HepG2 (cell line): Measurements from ENCODE around the gene MYO18A. TPM values are rescaled to one million over a fixed set of nuclear protein-coding genes. Genes with fewer than 3 reads are reported as not detected.

Experiments
- ATAC-seq: fragments of 200-7000 bp; cut with Tn5 transposase; 3 replicates; pipeline ENCODE4 v1.9.1; 2020; ENCODE audit warnings: mild to moderate bottlenecking, moderate library complexity
- BruUV-seq: library from RNA; stranded (reverse); fragments of 400-500 nt; replicated peaks from 2 replicates; lab custom pipeline; 2021; lab: Mats Ljungman, UMichigan
- CTCF ChIA-PET: fragments of 300-600 bp; formaldehyde crosslinking; extraction: SDS; loops from one replicate; lab custom pipeline; 2021; ENCODE audit warnings: low total read pairs, inconsistent platforms, low intra/inter-chr PET ratio; lab: Yijun Ruan, JAX
- POLR2A ChIA-PET: fragments of 350-600 bp; sonication (Branson Sonifier 250); formaldehyde crosslinking; loops from one replicate; lab custom pipeline; 2020; ENCODE audit warnings: antibody characterized with exemption, inconsistent platforms; lab: Yijun Ruan, JAX
- DNase-seq: peaks from one replicate; pipeline ENCODE4 v3.0.0-alpha.2; 2015; ENCODE audit warnings: low spot score
- FAIRE-seq: peaks from 3 replicates; lab custom pipeline; 2011; peaks lifted over from hg19 to GRCh38; lab: Jason Lieb, UNC
- H2AFZ ChIP-seq: one replicate; pipeline ENCODE4 v1.6.1; 2011; ENCODE audit warnings: low read length, inconsistent platforms
- H3K27ac ChIP-seq: fragments of 300-600 bp; 3 replicates; pipeline ENCODE4 v1.8.0; 2011; ENCODE audit warnings: mixed run types, mild to moderate bottlenecking, mixed read lengths, low read length, inconsistent platforms; ENCODE audit not compliant: insufficient read depth; ENCODE audit errors: extremely low read length
- H3K27me3 ChIP-seq, 2 experiments: fragments of 200-600 bp in 1 of 2; 2 replicates in 1 of 2; 3 replicates in 1 of 2; pipeline versions ENCODE4 v1.6.0 to v1.8.0; 2011; ENCODE audit warnings: low read length in 2 of 2, mild to moderate bottlenecking in 2 of 2, moderate library complexity in 2 of 2, inconsistent platforms in 1 of 2; ENCODE audit not compliant: insufficient read depth in 2 of 2, control insufficient read depth in 1 of 2
- H3K36me3 ChIP-seq, 2 experiments: fragments of 200-600 bp in 1 of 2; replicated peaks in 1 of 2; 2 replicates in 1 of 2; 3 replicates in 1 of 2; pipeline versions ENCODE4 v1.5.1 to v1.8.0; 2011; ENCODE audit warnings: low read length in 2 of 2, inconsistent platforms in 1 of 2; ENCODE audit not compliant: insufficient read depth in 2 of 2, control insufficient read depth in 1 of 2
- H3K4me1 ChIP-seq: 2 replicates; pipeline ENCODE4 v1.5.1; 2012; ENCODE audit warnings: low read length, inconsistent platforms; ENCODE audit not compliant: insufficient read depth
- H3K4me2 ChIP-seq: 2 replicates; pipeline ENCODE4 v1.6.0; 2011; ENCODE audit warnings: low read depth, low read length, inconsistent platforms
- H3K4me3 ChIP-seq, 3 experiments: fragments of 200-600 bp in 1 of 3; sonication (generic), shearing (Covaris generic) in 1 of 3; replicated peaks in 1 of 3; 2 replicates each; pipeline ENCODE4 v1.5.1; 2011 to 2016; ENCODE audit warnings: low read length in 3 of 3, inconsistent platforms in 2 of 3, low read depth in 2 of 3, mild to moderate bottlenecking in 2 of 3, control low read depth in 1 of 3, mixed read lengths in 1 of 3; ENCODE audit not compliant: insufficient read depth in 1 of 3
- H3K79me2 ChIP-seq: one replicate; pipeline ENCODE4 v1.6.1; 2011; ENCODE audit warnings: low read length, inconsistent platforms; ENCODE audit not compliant: insufficient read depth
- H3K9ac ChIP-seq: 2 replicates; pipeline ENCODE4 v1.6.0; 2011; ENCODE audit warnings: mild to moderate bottlenecking, low read depth, low read length, inconsistent platforms; ENCODE audit not compliant: insufficient read depth
- H3K9me3 ChIP-seq: 2 replicates; pipeline ENCODE4 v1.5.1; 2012; ENCODE audit warnings: mild to moderate bottlenecking, low read length
- H4K20me1 ChIP-seq: 2 replicates; pipeline ENCODE4 v1.6.0; 2011; ENCODE audit warnings: inconsistent platforms, mild to moderate bottlenecking, low read length, moderate library complexity; ENCODE audit not compliant: insufficient read depth
- ATAD3A ChIP-seq: sonication (generic); formaldehyde crosslinking; IDR thresholded peaks from 2 replicates; pipeline ENCODE4 v1.4.0; 2020; ENCODE audit warnings: missing genetic modification reagents
- ATF3 ChIP-seq: sonication (generic); formaldehyde crosslinking; IDR thresholded peaks from 2 replicates; pipeline ENCODE4 v1.4.0; 2020; ENCODE audit warnings: missing genetic modification reagents
- FLYWCH1 ChIP-seq: sonication (generic); formaldehyde crosslinking; IDR thresholded peaks from 2 replicates; pipeline ENCODE4 v1.8.1; 2023; ENCODE audit warnings: mild to moderate bottlenecking, missing genetic modification reagents
- GMEB1 ChIP-seq: sonication (generic); formaldehyde crosslinking; IDR thresholded peaks from 2 replicates; pipeline ENCODE4 v1.5.1; 2020; ENCODE audit warnings: missing genetic modification reagents, mild to moderate bottlenecking, borderline replicate concordance
- MTA1 ChIP-seq: sonication (generic); formaldehyde crosslinking; IDR thresholded peaks from 2 replicates; pipeline ENCODE4 v1.4.0; 2020; ENCODE audit warnings: missing genetic modification reagents, mild to moderate bottlenecking, borderline replicate concordance
- NFE2L2 ChIP-seq: fragments of 150-350 bp; IDR thresholded peaks from 2 replicates; pipeline ENCODE4 v1.6.1; 2014; ENCODE audit warnings: low read length
- PAX8 ChIP-seq: sonication (generic); formaldehyde crosslinking; IDR thresholded peaks from 2 replicates; pipeline ENCODE4 v1.8.0; 2022; ENCODE audit warnings: mild to moderate bottlenecking, missing genetic modification reagents, borderline replicate concordance
- SSRP1 ChIP-seq: IDR thresholded peaks from 2 replicates; pipeline ENCODE4 v1.6.1; 2016; ENCODE audit warnings: control low read depth
- ZFP82 ChIP-seq: sonication (generic); formaldehyde crosslinking; IDR thresholded peaks from 2 replicates; pipeline ENCODE4 v1.5.1; 2020; ENCODE audit warnings: mild to moderate bottlenecking, missing genetic modification reagents, borderline replicate concordance
- ZNF235 ChIP-seq: sonication (generic); formaldehyde crosslinking; IDR thresholded peaks from 2 replicates; pipeline ENCODE4 v1.8.1; 2023; ENCODE audit warnings: mild to moderate bottlenecking, missing genetic modification reagents, borderline replicate concordance
- ZNF747 ChIP-seq: sonication (generic); formaldehyde crosslinking; IDR thresholded peaks from 2 replicates; pipeline ENCODE4 v1.8.1; 2023; ENCODE audit warnings: missing genetic modification reagents, mild to moderate bottlenecking, borderline replicate concordance
- ZNF75D ChIP-seq: sonication (generic); formaldehyde crosslinking; IDR thresholded peaks from 2 replicates; pipeline ENCODE4 v1.8.1; 2023; ENCODE audit warnings: missing genetic modification reagents, mild to moderate bottlenecking, borderline replicate concordance
- ZNF879 ChIP-seq: sonication (generic); formaldehyde crosslinking; IDR thresholded peaks from 2 replicates; pipeline ENCODE4 v1.8.1; 2023; ENCODE audit warnings: missing genetic modification reagents
- WGBS: methylation state at CpG from one replicate; pipeline ENCODE4 v1.1.6; 2017; ENCODE audit warnings: low lambda C conversion rate; 5-methylcytosine and 5-hydroxymethylcytosine counted together
- in situ Hi-C: cut with HindIII; loops from 2 replicates; pipeline ENCODE4 v1.10.0; 2017; ENCODE audit warnings: low pct_unique_long_range_greater_than_20kb; ENCODE audit not compliant: extremely low pct_ligation_motif_present
- intact Hi-C: fragments of 100-400 bp; cut with micrococcal nuclease; formaldehyde crosslinking; loops from one replicate; pipeline ENCODE4 v1.10.0; 2022; ENCODE audit not compliant: unreplicated experiment
- polyA plus RNA-seq, 8 experiments: library from polyadenylated mRNA; depleted of rRNA in 3 of 8; stranded (reverse) in 7 of 8; unstranded in 1 of 8; fragments of >200 nt; fragmentation: Illumina TruSeq in 4 of 8; extraction: Trizol in 4 of 8; gene quantifications; 2 replicates each; pipeline versions ENCODE4 v1.2.1 to v1.2.3, GENCODE V29; 2011 to 2016; ENCODE audit warnings: low read depth in 4 of 8, missing spikeins in 1 of 8, mixed read lengths in 1 of 8; ENCODE audit not compliant: insufficient read depth in 1 of 8
- total RNA-seq, 5 experiments: library from RNA; depleted of rRNA; stranded (reverse); fragments of >200 nt; fragmentation: Illumina TruSeq; extraction: Trizol; gene quantifications; 2 replicates each; pipeline ENCODE4 v1.2.3, GENCODE V29; 2016; ENCODE audit warnings: low read depth in 1 of 5
- TF ChIP-seq, protein P1 (sequence below): sonication (generic); formaldehyde crosslinking; IDR thresholded peaks from 2 replicates; pipeline ENCODE4 v1.4.0; 2020; ENCODE audit warnings: missing genetic modification reagents, borderline replicate concordance
- TF ChIP-seq, protein P2 (sequence below): IDR thresholded peaks from 2 replicates; pipeline ENCODE4 v1.6.1; 2016

MYO18A gene
- total and polyA plus RNA-seq, 2 of the 13 experiments (the other 11 are each of a cell fraction or from before 2014, with no cell fraction given) = 16.8 to 24.8 TPM

- Histone ChIP-seq H3K4me2 (no peak overlapping the region), H3K36me3 (peaks cover 10 to 16% of the 10 kb centered on the region in 2 experiments), H3K9ac (no peak overlapping the region), H3K27ac (no peak overlapping the region), H3K27me3 (no peaks in the 10 kb centered on the region), H3K4me1 (peaks cover 29% of the 10 kb centered on the region), H3K9me3 (no peaks in the 10 kb centered on the region), H4K20me1 (peaks cover 34% of the 10 kb centered on the region), H3K4me3 (no peak overlapping the region), H2AFZ (no peak overlapping the region), H3K79me2 (peaks cover 26% of the 10 kb centered on the region)
- WGBS = 100% methylated on average over 4 of the region's 13 CpGs
- ATAC-seq (no peak), FAIRE-seq (no peak), DNase-seq (no peak)
- TF ChIP-seq NFE2L2 = no peak
- TF ChIP-seq ZNF747 (CRISPR knock-in tag) = no peak
- no peak for TF ChIP-seq FLYWCH1 (CRISPR knock-in tag)
- no peak for TF ChIP-seq PAX8
- TF ChIP-seq SSRP1 = no peak
- TF ChIP-seq ZNF879 (CRISPR knock-in tag) = no peak
- TF ChIP-seq ZNF75D (CRISPR knock-in tag) = no peak
- TF ChIP-seq ATAD3A (CRISPR knock-in tag) = no peak
- TF ChIP-seq ATF3 (CRISPR knock-in tag) = no peak
- no peak for TF ChIP-seq MTA1
- TF ChIP-seq ZFP82 = no peak
- no peak for TF ChIP-seq ZNF235 (CRISPR knock-in tag)
- TF ChIP-seq, protein P1, sequence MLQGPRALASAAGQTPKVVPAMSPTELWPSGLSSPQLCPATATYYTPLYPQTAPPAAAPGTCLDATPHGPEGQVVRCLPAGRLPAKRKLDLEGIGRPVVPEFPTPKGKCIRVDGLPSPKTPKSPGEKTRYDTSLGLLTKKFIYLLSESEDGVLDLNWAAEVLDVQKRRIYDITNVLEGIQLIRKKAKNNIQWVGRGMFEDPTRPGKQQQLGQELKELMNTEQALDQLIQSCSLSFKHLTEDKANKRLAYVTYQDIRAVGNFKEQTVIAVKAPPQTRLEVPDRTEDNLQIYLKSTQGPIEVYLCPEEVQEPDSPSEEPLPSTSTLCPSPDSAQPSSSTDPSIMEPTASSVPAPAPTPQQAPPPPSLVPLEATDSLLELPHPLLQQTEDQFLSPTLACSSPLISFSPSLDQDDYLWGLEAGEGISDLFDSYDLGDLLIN (CRISPR knock-in tag) = no peak
- no peak for TF ChIP-seq GMEB1 (CRISPR knock-in tag)
- TF ChIP-seq, protein P2, sequence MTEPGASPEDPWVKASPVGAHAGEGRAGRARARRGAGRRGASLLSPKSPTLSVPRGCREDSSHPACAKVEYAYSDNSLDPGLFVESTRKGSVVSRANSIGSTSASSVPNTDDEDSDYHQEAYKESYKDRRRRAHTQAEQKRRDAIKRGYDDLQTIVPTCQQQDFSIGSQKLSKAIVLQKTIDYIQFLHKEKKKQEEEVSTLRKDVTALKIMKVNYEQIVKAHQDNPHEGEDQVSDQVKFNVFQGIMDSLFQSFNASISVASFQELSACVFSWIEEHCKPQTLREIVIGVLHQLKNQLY (CRISPR knock-in tag) = no peak
- BruUV-seq = no TSS peak
- intact Hi-C loops (no loop called here), in situ Hi-C loops (no loop called here)
- ChIA-PET POLR2A (no interaction called here), CTCF (no interaction called here)
Observed at GRCh38 chr17:29138971-29139691, 41.1 kb downstream of the MYO18A start.
